HepG2 (cell line): ENCODE results near the gene THSD4. TPM values are rescaled to one million over a fixed set of nuclear protein-coding genes. Genes with fewer than 3 reads are reported as not detected.

Source experiments
- ATAC-seq: fragments of 200-7000 bp; cut with Tn5 transposase; 3 replicates; pipeline ENCODE4 v1.9.1; 2020; ENCODE audit warnings: mild to moderate bottlenecking, moderate library complexity
- BruUV-seq: library from RNA; stranded (reverse); fragments of 400-500 nt; replicated peaks from 2 replicates; lab custom pipeline; 2021; lab: Mats Ljungman, UMichigan
- CTCF ChIA-PET: fragments of 300-600 bp; formaldehyde crosslinking; extraction: SDS; loops from one replicate; lab custom pipeline; 2021; ENCODE audit warnings: low total read pairs, inconsistent platforms, low intra/inter-chr PET ratio; lab: Yijun Ruan, JAX
- POLR2A ChIA-PET: fragments of 350-600 bp; sonication (Branson Sonifier 250); formaldehyde crosslinking; loops from one replicate; lab custom pipeline; 2020; ENCODE audit warnings: antibody characterized with exemption, inconsistent platforms; lab: Yijun Ruan, JAX
- DNase-seq: peaks from one replicate; pipeline ENCODE4 v3.0.0-alpha.2; 2015; ENCODE audit warnings: low spot score
- FAIRE-seq: peaks from 3 replicates; lab custom pipeline; 2011; peaks lifted over from hg19 to GRCh38; lab: Jason Lieb, UNC
- H2AFZ ChIP-seq: one replicate; pipeline ENCODE4 v1.6.1; 2011; ENCODE audit warnings: low read length, inconsistent platforms
- H3K27ac ChIP-seq: fragments of 300-600 bp; 3 replicates; pipeline ENCODE4 v1.8.0; 2011; ENCODE audit warnings: mixed run types, mild to moderate bottlenecking, mixed read lengths, low read length, inconsistent platforms; ENCODE audit not compliant: insufficient read depth; ENCODE audit errors: extremely low read length
- H3K27me3 ChIP-seq, 2 experiments: fragments of 200-600 bp in 1 of 2; 2 replicates in 1 of 2; 3 replicates in 1 of 2; pipeline versions ENCODE4 v1.6.0 to v1.8.0; 2011; ENCODE audit warnings: low read length in 2 of 2, mild to moderate bottlenecking in 2 of 2, moderate library complexity in 2 of 2, inconsistent platforms in 1 of 2; ENCODE audit not compliant: insufficient read depth in 2 of 2, control insufficient read depth in 1 of 2
- H3K36me3 ChIP-seq, 2 experiments: fragments of 200-600 bp in 1 of 2; replicated peaks in 1 of 2; 2 replicates in 1 of 2; 3 replicates in 1 of 2; pipeline versions ENCODE4 v1.5.1 to v1.8.0; 2011; ENCODE audit warnings: low read length in 2 of 2, inconsistent platforms in 1 of 2; ENCODE audit not compliant: insufficient read depth in 2 of 2, control insufficient read depth in 1 of 2
- H3K4me1 ChIP-seq: 2 replicates; pipeline ENCODE4 v1.5.1; 2012; ENCODE audit warnings: low read length, inconsistent platforms; ENCODE audit not compliant: insufficient read depth
- H3K4me2 ChIP-seq: 2 replicates; pipeline ENCODE4 v1.6.0; 2011; ENCODE audit warnings: low read depth, low read length, inconsistent platforms
- H3K4me3 ChIP-seq, 3 experiments: fragments of 200-600 bp in 1 of 3; sonication (generic), shearing (Covaris generic) in 1 of 3; replicated peaks in 1 of 3; 2 replicates each; pipeline ENCODE4 v1.5.1; 2011 to 2016; ENCODE audit warnings: low read length in 3 of 3, inconsistent platforms in 2 of 3, low read depth in 2 of 3, mild to moderate bottlenecking in 2 of 3, control low read depth in 1 of 3, mixed read lengths in 1 of 3; ENCODE audit not compliant: insufficient read depth in 1 of 3
- H3K79me2 ChIP-seq: one replicate; pipeline ENCODE4 v1.6.1; 2011; ENCODE audit warnings: low read length, inconsistent platforms; ENCODE audit not compliant: insufficient read depth
- H3K9ac ChIP-seq: 2 replicates; pipeline ENCODE4 v1.6.0; 2011; ENCODE audit warnings: mild to moderate bottlenecking, low read depth, low read length, inconsistent platforms; ENCODE audit not compliant: insufficient read depth
- H3K9me3 ChIP-seq: 2 replicates; pipeline ENCODE4 v1.5.1; 2012; ENCODE audit warnings: mild to moderate bottlenecking, low read length
- H4K20me1 ChIP-seq: 2 replicates; pipeline ENCODE4 v1.6.0; 2011; ENCODE audit warnings: inconsistent platforms, mild to moderate bottlenecking, low read length, moderate library complexity; ENCODE audit not compliant: insufficient read depth
- FOSL1 ChIP-seq: sonication (generic); formaldehyde crosslinking; IDR thresholded peaks from 2 replicates; pipeline ENCODE4 v1.9.0; 2021; ENCODE audit warnings: missing genetic modification reagents, borderline replicate concordance
- FOXA1 ChIP-seq, 2 experiments: fragments of 450-650 bp in 1 of 2; sonication (generic) in 1 of 2; formaldehyde crosslinking in 1 of 2; IDR thresholded peaks; 2 replicates each; pipeline versions ENCODE4 v1.4.0 to v1.6.1; 2016 to 2020; ENCODE audit warnings: missing genetic modification reagents in 1 of 2
- FOXM1 ChIP-seq: sonication (generic); formaldehyde crosslinking; IDR thresholded peaks from 2 replicates; pipeline ENCODE4 v1.5.0; 2020; ENCODE audit warnings: missing genetic modification reagents
- HDAC6 ChIP-seq: fragments of 200-600 bp; sonication (generic); IDR thresholded peaks from 2 replicates; pipeline ENCODE4 v1.7.0; 2017; ENCODE audit warnings: mild to moderate bottlenecking, antibody characterized with exemption, low read length, low read depth
- KLF15 ChIP-seq: sonication (generic); formaldehyde crosslinking; IDR thresholded peaks from 2 replicates; pipeline ENCODE4 v1.8.1; 2023; ENCODE audit warnings: borderline replicate concordance, mild to moderate bottlenecking, inconsistent platforms, missing genetic modification reagents, mixed read lengths
- MAF1 ChIP-seq: sonication (generic); formaldehyde crosslinking; IDR thresholded peaks from 2 replicates; pipeline ENCODE4 v1.5.0; 2020; ENCODE audit warnings: missing genetic modification reagents, borderline replicate concordance
- PHF5A ChIP-seq: IDR thresholded peaks from one replicate; pipeline ENCODE4 v1.6.1; 2018; ENCODE audit warnings: low read depth, missing genetic modification reagents; ENCODE audit not compliant: unreplicated experiment
- RFX3 ChIP-seq: IDR thresholded peaks from 2 replicates; pipeline ENCODE4 v1.6.1; 2016; ENCODE audit warnings: missing biosample characterization, missing genetic modification reagents
- SCMH1 ChIP-seq: sonication (generic); formaldehyde crosslinking; IDR thresholded peaks from 2 replicates; pipeline ENCODE4 v1.9.0; 2021; ENCODE audit warnings: missing genetic modification reagents, mild to moderate bottlenecking, borderline replicate concordance
- THAP11 ChIP-seq: IDR thresholded peaks from 2 replicates; pipeline ENCODE4 v1.6.1; 2016; ENCODE audit warnings: missing biosample characterization, missing genetic modification reagents
- ZBTB7A ChIP-seq: sonication (generic); formaldehyde crosslinking; IDR thresholded peaks from 2 replicates; pipeline ENCODE4 v1.8.0; 2022; ENCODE audit warnings: mild to moderate bottlenecking, missing genetic modification reagents
- ZNF17 ChIP-seq: sonication (generic); formaldehyde crosslinking; IDR thresholded peaks from 2 replicates; pipeline ENCODE4 v1.5.0; 2020; ENCODE audit warnings: mild to moderate bottlenecking, missing genetic modification reagents
- ZNF33A ChIP-seq: sonication (generic); formaldehyde crosslinking; IDR thresholded peaks from 2 replicates; pipeline ENCODE4 v1.5.1; 2020; ENCODE audit warnings: missing genetic modification reagents, mild to moderate bottlenecking, moderate library complexity, borderline replicate concordance
- ZNF552 ChIP-seq: sonication (generic); formaldehyde crosslinking; IDR thresholded peaks from 2 replicates; pipeline ENCODE4 v1.9.0; 2022; ENCODE audit warnings: missing genetic modification reagents, mild to moderate bottlenecking, borderline replicate concordance
- ZNF615 ChIP-seq: sonication (generic); formaldehyde crosslinking; IDR thresholded peaks from 2 replicates; pipeline ENCODE4 v1.5.0; 2020; ENCODE audit warnings: mild to moderate bottlenecking, missing genetic modification reagents, borderline replicate concordance
- ZNF720 ChIP-seq: sonication (generic); formaldehyde crosslinking; IDR thresholded peaks from 2 replicates; pipeline ENCODE4 v1.4.0; 2020; ENCODE audit warnings: missing genetic modification reagents
- ZNF883 ChIP-seq: sonication (generic); formaldehyde crosslinking; IDR thresholded peaks from 2 replicates; pipeline ENCODE4 v1.5.1; 2020; ENCODE audit warnings: mild to moderate bottlenecking, missing genetic modification reagents; ENCODE audit errors: not compliant biosample characterization
- WGBS: methylation state at CpG from one replicate; pipeline ENCODE4 v1.1.6; 2017; ENCODE audit warnings: low lambda C conversion rate; 5-methylcytosine and 5-hydroxymethylcytosine counted together
- in situ Hi-C: cut with HindIII; loops from 2 replicates; pipeline ENCODE4 v1.10.0; 2017; ENCODE audit warnings: low pct_unique_long_range_greater_than_20kb; ENCODE audit not compliant: extremely low pct_ligation_motif_present
- intact Hi-C: fragments of 100-400 bp; cut with micrococcal nuclease; formaldehyde crosslinking; loops from one replicate; pipeline ENCODE4 v1.10.0; 2022; ENCODE audit not compliant: unreplicated experiment
- polyA plus RNA-seq, 8 experiments: library from polyadenylated mRNA; depleted of rRNA in 3 of 8; stranded (reverse) in 7 of 8; unstranded in 1 of 8; fragments of >200 nt; fragmentation: Illumina TruSeq in 4 of 8; extraction: Trizol in 4 of 8; gene quantifications; 2 replicates each; pipeline versions ENCODE4 v1.2.1 to v1.2.3, GENCODE V29; 2011 to 2016; ENCODE audit warnings: low read depth in 4 of 8, missing spikeins in 1 of 8, mixed read lengths in 1 of 8; ENCODE audit not compliant: insufficient read depth in 1 of 8
- total RNA-seq, 5 experiments: library from RNA; depleted of rRNA; stranded (reverse); fragments of >200 nt; fragmentation: Illumina TruSeq; extraction: Trizol; gene quantifications; 2 replicates each; pipeline ENCODE4 v1.2.3, GENCODE V29; 2016; ENCODE audit warnings: low read depth in 1 of 5
- TF ChIP-seq, protein P1 (sequence below): sonication (generic); formaldehyde crosslinking; IDR thresholded peaks from 2 replicates; pipeline ENCODE4 v1.4.0; 2020; ENCODE audit warnings: missing genetic modification reagents, borderline replicate concordance
- TF ChIP-seq, protein P2 (sequence below): sonication (generic); formaldehyde crosslinking; IDR thresholded peaks from 2 replicates; pipeline ENCODE4 v1.4.0; 2020; ENCODE audit warnings: mild to moderate bottlenecking, missing genetic modification reagents

Gene THSD4
- total and polyA plus RNA-seq, 2 of the 13 experiments (the other 11 are each of a cell fraction or from before 2014, with no cell fraction given), result 0.07 to 0.21 TPM

DNA sequence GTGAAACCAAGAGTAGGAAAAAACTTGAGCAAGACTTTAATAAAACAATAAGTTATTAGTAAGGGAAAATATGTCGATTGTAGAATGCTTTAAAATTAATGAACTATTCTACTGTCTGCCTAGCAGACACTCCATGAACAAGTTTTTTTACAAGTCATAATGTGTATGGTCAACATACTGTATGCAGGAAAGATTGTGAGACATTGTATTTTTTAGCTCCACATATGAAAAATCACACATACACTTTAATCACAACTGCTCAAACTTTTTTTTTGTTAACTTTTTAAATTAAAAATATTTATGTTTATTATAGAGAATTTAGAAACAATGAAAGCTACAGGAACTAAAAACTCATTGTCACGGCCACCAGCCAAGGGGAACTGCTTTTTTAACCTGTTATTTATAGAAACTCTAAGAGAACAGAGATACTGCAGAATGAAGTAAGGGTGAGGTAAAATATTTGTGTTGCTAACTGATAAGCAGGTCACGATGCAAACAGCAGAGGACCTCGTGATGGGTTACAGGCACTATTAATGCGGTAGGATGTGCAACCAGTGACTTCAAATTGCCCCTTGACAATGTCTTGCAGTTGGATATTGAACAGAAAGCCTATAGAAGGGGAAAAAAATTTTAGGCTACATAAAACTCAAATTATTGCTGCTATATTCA is 53.0 kb downstream of the THSD4 start:
- Histone ChIP-seq H3K27ac (no peak overlapping the region), H3K79me2 (no peaks in the 10 kb centered on the region), H4K20me1 (no peaks in the 10 kb centered on the region), H3K9me3 (peaks cover 24% of the 10 kb centered on the region), H3K27me3 (no peaks in the 10 kb centered on the region), H3K4me1 (no peaks in the 10 kb centered on the region), H3K4me3 (no peak overlapping the region), H3K9ac (no peak overlapping the region), H2AFZ (no peak overlapping the region), H3K4me2 (no peak overlapping the region), H3K36me3 (no peaks in the 10 kb centered on the region)
- 3% methylated on average over 5 of the region's 5 CpGs for WGBS
- ATAC-seq (no peak), DNase-seq (no peak), FAIRE-seq (no peak)
- intact Hi-C loops (no loop called here), in situ Hi-C loops (no loop called here)
- ChIA-PET CTCF (no interaction called here), POLR2A (no interaction called here)
- no TSS peak for BruUV-seq
- no peak for TF ChIP-seq ZBTB7A (CRISPR knock-in tag)
- no peak for TF ChIP-seq SCMH1 (CRISPR knock-in tag)
- TF ChIP-seq ZNF615 (CRISPR knock-in tag), result no peak
- no peak for TF ChIP-seq ZNF720
- no peak for TF ChIP-seq HDAC6
- TF ChIP-seq ZNF33A (CRISPR knock-in tag), result no peak
- TF ChIP-seq KLF15 (CRISPR knock-in tag), result no peak
- TF ChIP-seq, protein P1, sequence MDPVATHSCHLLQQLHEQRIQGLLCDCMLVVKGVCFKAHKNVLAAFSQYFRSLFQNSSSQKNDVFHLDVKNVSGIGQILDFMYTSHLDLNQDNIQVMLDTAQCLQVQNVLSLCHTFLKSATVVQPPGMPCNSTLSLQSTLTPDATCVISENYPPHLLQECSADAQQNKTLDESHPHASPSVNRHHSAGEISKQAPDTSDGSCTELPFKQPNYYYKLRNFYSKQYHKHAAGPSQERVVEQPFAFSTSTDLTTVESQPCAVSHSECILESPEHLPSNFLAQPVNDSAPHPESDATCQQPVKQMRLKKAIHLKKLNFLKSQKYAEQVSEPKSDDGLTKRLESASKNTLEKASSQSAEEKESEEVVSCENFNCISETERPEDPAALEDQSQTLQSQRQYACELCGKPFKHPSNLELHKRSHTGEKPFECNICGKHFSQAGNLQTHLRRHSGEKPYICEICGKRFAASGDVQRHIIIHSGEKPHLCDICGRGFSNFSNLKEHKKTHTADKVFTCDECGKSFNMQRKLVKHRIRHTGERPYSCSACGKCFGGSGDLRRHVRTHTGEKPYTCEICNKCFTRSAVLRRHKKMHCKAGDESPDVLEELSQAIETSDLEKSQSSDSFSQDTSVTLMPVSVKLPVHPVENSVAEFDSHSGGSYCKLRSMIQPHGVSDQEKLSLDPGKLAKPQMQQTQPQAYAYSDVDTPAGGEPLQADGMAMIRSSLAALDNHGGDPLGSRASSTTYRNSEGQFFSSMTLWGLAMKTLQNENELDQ (CRISPR knock-in tag), result no peak
- no peak for TF ChIP-seq MAF1 (CRISPR knock-in tag)
- TF ChIP-seq, protein P2, sequence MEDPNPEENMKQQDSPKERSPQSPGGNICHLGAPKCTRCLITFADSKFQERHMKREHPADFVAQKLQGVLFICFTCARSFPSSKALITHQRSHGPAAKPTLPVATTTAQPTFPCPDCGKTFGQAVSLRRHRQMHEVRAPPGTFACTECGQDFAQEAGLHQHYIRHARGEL (CRISPR knock-in tag), result no peak
- no peak for TF ChIP-seq ZNF883 (CRISPR knock-in tag)
- TF ChIP-seq THAP11 (CRISPR knock-in tag), result no peak
- TF ChIP-seq FOXA1 (IDR thresholded peaks at IDR 0.05), result no peak
- TF ChIP-seq FOXA1 (CRISPR knock-in tag; IDR thresholded peaks at IDR 0.05), result no peak
- no peak for TF ChIP-seq RFX3 (CRISPR knock-in tag)
- TF ChIP-seq ZNF17 (CRISPR knock-in tag), result no peak
- TF ChIP-seq PHF5A (CRISPR knock-in tag), result no peak
- TF ChIP-seq ZNF552 (CRISPR knock-in tag), result no peak
- no peak for TF ChIP-seq FOSL1
- TF ChIP-seq FOXM1 (CRISPR knock-in tag), result no peak
